GM19372 (cell line): ENCODE data around the gene TREX2.
"Not testable (repeated sequence)": the region's sequence is repeated elsewhere in the genome, so short reads cannot be mapped to it uniquely, and the experiment has no call there.

Experiments used
- ATAC-seq: cut with Tn5 transposase; IDR thresholded peaks from one replicate; pipeline ENCODE4 v1.9.1; 2021; ENCODE audit warnings: mild to moderate bottlenecking, low read depth, moderate library complexity; ENCODE audit not compliant: unreplicated experiment

The TREX2 gene

GRCh38 chrX:153410888-153411254 lies 35.0 kb downstream of the TREX2 start:
- ATAC-seq = no peak

GRCh38 chrX:153410373-153410772 lies 35.5 kb downstream of the TREX2 start:
- no peak for ATAC-seq

- no peak for ATAC-seq
Observed at GRCh38 chrX:153409414-153410101, 36.3 kb downstream of the TREX2 start.

- ATAC-seq = no peak
Observed at GRCh38 chrX:153408871-153409351, 36.9 kb downstream of the TREX2 start.

- no peak for ATAC-seq
Observed at GRCh38 chrX:153408221-153408721, 37.6 kb downstream of the TREX2 start.

- ATAC-seq = no peak
Observed at GRCh38 chrX:153407736-153408135, 38.1 kb downstream of the TREX2 start.

GRCh38 chrX:153406903-153407302 lies 39.0 kb downstream of the TREX2 start:
- ATAC-seq = no peak

GRCh38 chrX:153406011-153406410 lies 39.8 kb downstream of the TREX2 start:
- ATAC-seq = no peak

GRCh38 chrX:153405426-153405825 lies 40.4 kb downstream of the TREX2 start:
- ATAC-seq = no peak

- ATAC-seq = not testable (repeated sequence)
Observed at GRCh38 chrX:153404333-153404732, 41.5 kb downstream of the TREX2 start.

- no peak for ATAC-seq
Observed at GRCh38 chrX:153401133-153401764, 44.6 kb downstream of the TREX2 start, which contains the start of gene PNMA6E. TSS of gene PNMA6E (minus strand) at chrX:153401350. CDS start at chrX:153398849, 2,501 bp downstream.

GRCh38 chrX:153400146-153401132 lies 45.4 kb downstream of the TREX2 start:
- ATAC-seq = no peak

- no peak for ATAC-seq
Observed at GRCh38 chrX:153398275-153398960, 47.4 kb downstream of the TREX2 start.

- ATAC-seq = no peak
Observed at GRCh38 chrX:153397256-153397960, 48.4 kb downstream of the TREX2 start.

- ATAC-seq = no peak
Observed at GRCh38 chrX:153396320-153397195, 49.3 kb downstream of the TREX2 start.

- ATAC-seq = no peak
Observed at GRCh38 chrX:153395613-153396319, 50.1 kb downstream of the TREX2 start.

- no peak for ATAC-seq
Observed at GRCh38 chrX:153394612-153395011, 51.2 kb downstream of the TREX2 start.
